Neural cell (in vitro differentiated cells): ENCODE results near the gene YPEL2. TPM values are rescaled to one million over a fixed set of nuclear protein-coding genes. Genes with fewer than 3 reads are reported as not detected.

Experiments
- H2AFZ ChIP-seq: fragments of 200-600, 300-800 bp; sonication (generic), shearing (Covaris generic); 2 replicates; pipeline ENCODE4 v1.6.0; 2014; ENCODE audit warnings: low read depth, mild to moderate bottlenecking, antibody characterized with exemption, low read length, moderate library complexity
- H3F3A ChIP-seq: fragments of 200-600 bp; shearing (Covaris generic); 2 replicates; pipeline ENCODE4 v1.6.1; 2016; ENCODE audit warnings: mild to moderate bottlenecking, moderate library complexity, mixed read lengths, antibody characterized with exemption, low read length; ENCODE audit not compliant: insufficient read depth, poor library complexity, severe bottlenecking
- H3K27ac ChIP-seq: fragments of 200-600, 300-800 bp; sonication (generic), shearing (Covaris generic); 2 replicates; pipeline ENCODE4 v1.5.1; 2014; ENCODE audit warnings: mild to moderate bottlenecking, low read length, moderate library complexity
- H3K27me3 ChIP-seq: fragments of 300-800, 200-600 bp; sonication (generic), shearing (Covaris generic); 2 replicates; pipeline ENCODE4 v1.6.0; 2014; ENCODE audit warnings: mild to moderate bottlenecking, low read depth, low read length, moderate library complexity; ENCODE audit not compliant: insufficient read depth
- H3K36me3 ChIP-seq: fragments of 300-800, 200-600 bp; sonication (generic), shearing (Covaris generic); 2 replicates; pipeline ENCODE4 v1.5.1; 2014; ENCODE audit warnings: mild to moderate bottlenecking, antibody characterized with exemption, low read length, moderate library complexity; ENCODE audit not compliant: insufficient read depth
- H3K4me2 ChIP-seq: fragments of 300-800, 200-600 bp; sonication (generic), shearing (Covaris generic); 2 replicates; pipeline ENCODE4 v1.6.0; 2014; ENCODE audit warnings: mild to moderate bottlenecking, low read length
- H3K4me3 ChIP-seq: fragments of 300-800, 200-600 bp; sonication (generic), shearing (Covaris generic); 2 replicates; pipeline ENCODE4 v1.5.1; 2014; ENCODE audit warnings: mild to moderate bottlenecking, low read length, moderate library complexity
- H3K79me2 ChIP-seq: fragments of 200-600 bp; shearing (Covaris generic); replicated peaks from 2 replicates; pipeline ENCODE4 v1.6.0; 2014; ENCODE audit warnings: mild to moderate bottlenecking, low read length, moderate library complexity; ENCODE audit not compliant: insufficient read depth
- H3K9ac ChIP-seq: fragments of 300-800, 200-600 bp; sonication (generic), shearing (Covaris generic); 2 replicates; pipeline ENCODE4 v1.6.1; 2016; ENCODE audit warnings: mild to moderate bottlenecking, low read length, mixed read lengths
- H3K9me2 ChIP-seq: fragments of 200-600 bp; shearing (Covaris generic); 2 replicates; pipeline ENCODE4 v1.6.1; 2016; ENCODE audit warnings: mild to moderate bottlenecking, low read length, mixed read lengths; ENCODE audit not compliant: insufficient read depth
- H3K9me3 ChIP-seq: fragments of 200-600, 300-800 bp; sonication (generic), shearing (Covaris generic); 2 replicates; pipeline ENCODE4 v1.6.1; 2016; ENCODE audit warnings: mild to moderate bottlenecking, mixed run types, low read length, moderate library complexity, mixed read lengths
- H4K20me1 ChIP-seq: fragments of 200-600 bp; shearing (Covaris generic); 2 replicates; pipeline ENCODE4 v1.6.1; 2016; ENCODE audit warnings: mild to moderate bottlenecking, mixed run types; ENCODE audit not compliant: insufficient read depth
- CTCF ChIP-seq: fragments of 450-650 bp; IDR thresholded peaks from 2 replicates; pipeline ENCODE4 v1.5.1; 2014; ENCODE audit warnings: antibody characterized with exemption, mild to moderate bottlenecking, moderate library complexity; ENCODE audit not compliant: poor library complexity, severe bottlenecking
- EP300 ChIP-seq: fragments of 450-650 bp; conservative IDR thresholded peaks from 2 replicates; pipeline ENCODE4 v1.6.1; 2014; ENCODE audit warnings: antibody characterized with exemption, mild to moderate bottlenecking, moderate library complexity; ENCODE audit not compliant: poor library complexity, severe bottlenecking
- MXI1 ChIP-seq: fragments of 450-650 bp; conservative IDR thresholded peaks from 2 replicates; pipeline ENCODE4 v1.6.1; 2014; ENCODE audit warnings: antibody characterized with exemption, mild to moderate bottlenecking; ENCODE audit not compliant: poor library complexity, severe bottlenecking
- POLR2AphosphoS5 ChIP-seq: IDR thresholded peaks from 2 replicates; pipeline ENCODE4 v1.6.1; 2012
- RAD21 ChIP-seq: fragments of 450-650 bp; conservative IDR thresholded peaks from 2 replicates; pipeline ENCODE4 v1.6.1; 2014; ENCODE audit warnings: antibody characterized with exemption, mild to moderate bottlenecking, moderate library complexity
- SMC3 ChIP-seq: fragments of 450-650 bp; conservative IDR thresholded peaks from 2 replicates; pipeline ENCODE4 v1.6.1; 2014; ENCODE audit warnings: antibody characterized with exemption, mild to moderate bottlenecking, moderate library complexity; ENCODE audit not compliant: poor library complexity
- TAF1 ChIP-seq: IDR thresholded peaks from 2 replicates; pipeline ENCODE4 v1.6.1; 2012; ENCODE audit warnings: low read depth
- polyA plus RNA-seq: library from polyadenylated mRNA; depleted of rRNA; stranded (reverse); fragments of >200 nt; gene quantifications from 2 replicates; pipeline ENCODE4 v1.2.3, GENCODE V29; 2014
- TF ChIP-seq, protein P1 (sequence below): IDR thresholded peaks from 2 replicates; pipeline ENCODE4 v1.6.1; 2012; ENCODE audit warnings: borderline replicate concordance

Gene YPEL2
- polyA plus RNA-seq, 1 donor from 2014 or later = 17.0 TPM

DNA sequence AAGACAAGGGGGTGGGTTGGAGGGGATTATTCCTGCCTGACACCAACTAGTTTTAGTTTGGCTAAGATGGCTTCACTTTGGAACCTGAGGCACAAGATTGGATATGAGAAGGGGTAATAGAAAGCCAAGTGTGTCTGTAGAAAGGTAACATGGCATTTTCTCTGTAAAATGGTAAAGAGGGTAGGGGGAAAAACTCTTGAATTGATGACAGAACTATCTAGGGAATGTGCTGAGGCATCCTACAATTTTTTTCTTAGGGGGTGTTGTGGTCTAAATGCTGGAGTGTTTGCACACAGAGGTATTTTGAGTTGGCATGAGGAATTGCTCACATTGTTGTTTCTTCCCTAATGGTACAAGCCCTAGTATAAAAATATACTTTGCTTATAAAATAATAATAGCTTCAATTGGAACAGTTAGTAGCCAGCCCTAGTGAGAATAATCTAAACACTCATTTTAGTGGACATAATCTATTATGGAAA lies 25.8 kb downstream of the YPEL2 start:
- Histone ChIP-seq H4K20me1 (no peaks in the 10 kb centered on the region), H3K36me3 (no peaks in the 10 kb centered on the region), H3K4me3 (no peak overlapping the region), H3K9ac (no peak overlapping the region), H3K9me3 (no peaks in the 10 kb centered on the region), H3K27ac (no peak overlapping the region), H3K27me3 (no peaks in the 10 kb centered on the region), H2AFZ (no peak overlapping the region), H3K4me2 (no peak overlapping the region), H3K9me2 (no peaks in the 10 kb centered on the region), H3F3A (peaks cover 4% of the 10 kb centered on the region), H3K79me2 (peaks cover 3% of the 10 kb centered on the region)
- no peak for TF ChIP-seq RAD21
- no peak for TF ChIP-seq POLR2AphosphoS5
- TF ChIP-seq MXI1 = no peak
- no peak for TF ChIP-seq SMC3
- TF ChIP-seq, protein P1, sequence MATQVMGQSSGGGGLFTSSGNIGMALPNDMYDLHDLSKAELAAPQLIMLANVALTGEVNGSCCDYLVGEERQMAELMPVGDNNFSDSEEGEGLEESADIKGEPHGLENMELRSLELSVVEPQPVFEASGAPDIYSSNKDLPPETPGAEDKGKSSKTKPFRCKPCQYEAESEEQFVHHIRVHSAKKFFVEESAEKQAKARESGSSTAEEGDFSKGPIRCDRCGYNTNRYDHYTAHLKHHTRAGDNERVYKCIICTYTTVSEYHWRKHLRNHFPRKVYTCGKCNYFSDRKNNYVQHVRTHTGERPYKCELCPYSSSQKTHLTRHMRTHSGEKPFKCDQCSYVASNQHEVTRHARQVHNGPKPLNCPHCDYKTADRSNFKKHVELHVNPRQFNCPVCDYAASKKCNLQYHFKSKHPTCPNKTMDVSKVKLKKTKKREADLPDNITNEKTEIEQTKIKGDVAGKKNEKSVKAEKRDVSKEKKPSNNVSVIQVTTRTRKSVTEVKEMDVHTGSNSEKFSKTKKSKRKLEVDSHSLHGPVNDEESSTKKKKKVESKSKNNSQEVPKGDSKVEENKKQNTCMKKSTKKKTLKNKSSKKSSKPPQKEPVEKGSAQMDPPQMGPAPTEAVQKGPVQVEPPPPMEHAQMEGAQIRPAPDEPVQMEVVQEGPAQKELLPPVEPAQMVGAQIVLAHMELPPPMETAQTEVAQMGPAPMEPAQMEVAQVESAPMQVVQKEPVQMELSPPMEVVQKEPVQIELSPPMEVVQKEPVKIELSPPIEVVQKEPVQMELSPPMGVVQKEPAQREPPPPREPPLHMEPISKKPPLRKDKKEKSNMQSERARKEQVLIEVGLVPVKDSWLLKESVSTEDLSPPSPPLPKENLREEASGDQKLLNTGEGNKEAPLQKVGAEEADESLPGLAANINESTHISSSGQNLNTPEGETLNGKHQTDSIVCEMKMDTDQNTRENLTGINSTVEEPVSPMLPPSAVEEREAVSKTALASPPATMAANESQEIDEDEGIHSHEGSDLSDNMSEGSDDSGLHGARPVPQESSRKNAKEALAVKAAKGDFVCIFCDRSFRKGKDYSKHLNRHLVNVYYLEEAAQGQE = no peak
- TF ChIP-seq EP300 = no peak

DNA sequence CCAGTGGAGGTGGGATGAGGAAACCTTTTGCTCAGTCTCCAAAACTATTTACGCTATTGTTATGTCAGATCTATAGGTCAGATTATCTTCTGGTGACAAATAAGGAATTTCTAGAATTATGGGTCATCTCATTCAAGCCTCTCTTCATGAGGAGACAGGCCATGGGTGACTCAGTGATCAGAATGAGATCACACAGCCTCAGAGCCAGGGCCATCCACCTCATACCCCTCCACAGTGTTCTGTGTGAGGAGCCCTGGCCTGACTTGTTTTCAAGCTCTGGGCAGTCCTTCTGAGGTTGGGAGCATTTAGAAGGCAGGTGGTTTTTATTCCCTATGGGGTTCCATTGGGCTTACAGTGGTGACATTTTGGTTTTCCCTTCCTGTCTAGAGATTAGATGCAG lies 26.5 kb downstream of the YPEL2 start:
- Histone ChIP-seq H3K9ac (no peak overlapping the region), H3K79me2 (peaks cover 3% of the 10 kb centered on the region), H3K9me3 (no peaks in the 10 kb centered on the region), H3K4me2 (no peak overlapping the region), H3K36me3 (no peaks in the 10 kb centered on the region), H3K27me3 (no peaks in the 10 kb centered on the region), H3F3A (peaks cover 4% of the 10 kb centered on the region), H3K4me3 (no peak overlapping the region), H3K9me2 (no peaks in the 10 kb centered on the region), H4K20me1 (no peaks in the 10 kb centered on the region), H3K27ac (no peak overlapping the region), H2AFZ (no peak overlapping the region)
- no peak for TF ChIP-seq POLR2AphosphoS5
- TF ChIP-seq, protein P1 = no peak
- TF ChIP-seq CTCF = no peak
- TF ChIP-seq TAF1 = no peak
